ENCODE results near the gene HAO2.

GRCh38 chr1:119373465-119373864 lies 4.9 kb downstream of the HAO2 start:
- TF ChIP-seq CSRNP3 (CRISPR knock-in tag; IDR thresholded peaks at IDR 0.05): no peak
- no peak for TF ChIP-seq ZNF8 (CRISPR knock-in tag; IDR thresholded peaks at IDR 0.05)
- TF ChIP-seq, protein P1, sequence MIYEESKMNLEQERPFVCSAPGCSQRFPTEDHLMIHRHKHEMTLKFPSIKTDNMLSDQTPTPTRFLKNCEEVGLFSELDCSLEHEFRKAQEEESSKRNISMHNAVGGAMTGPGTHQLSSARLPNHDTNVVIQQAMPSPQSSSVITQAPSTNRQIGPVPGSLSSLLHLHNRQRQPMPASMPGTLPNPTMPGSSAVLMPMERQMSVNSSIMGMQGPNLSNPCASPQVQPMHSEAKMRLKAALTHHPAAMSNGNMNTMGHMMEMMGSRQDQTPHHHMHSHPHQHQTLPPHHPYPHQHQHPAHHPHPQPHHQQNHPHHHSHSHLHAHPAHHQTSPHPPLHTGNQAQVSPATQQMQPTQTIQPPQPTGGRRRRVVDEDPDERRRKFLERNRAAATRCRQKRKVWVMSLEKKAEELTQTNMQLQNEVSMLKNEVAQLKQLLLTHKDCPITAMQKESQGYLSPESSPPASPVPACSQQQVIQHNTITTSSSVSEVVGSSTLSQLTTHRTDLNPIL (CRISPR knock-in tag; IDR thresholded peaks at IDR 0.05; ENCODE audit: low read depth): no peak

All from SK-N-SH treated with all-trans-retinoic acid at 6 μM for 48 hours (cell line).